ENCODE measurements around the gene GATAD2A. TPM values are rescaled to one million over a fixed set of nuclear protein-coding genes. Genes with fewer than 3 reads are reported as not detected.
"Not testable (repeated sequence)": the region's sequence is repeated elsewhere in the genome, so short reads cannot be mapped to it uniquely, and the experiment has no call there.

The GATAD2A gene
- total RNA-seq, 1 donor from 2014 or later = 67.4 TPM

DNA sequence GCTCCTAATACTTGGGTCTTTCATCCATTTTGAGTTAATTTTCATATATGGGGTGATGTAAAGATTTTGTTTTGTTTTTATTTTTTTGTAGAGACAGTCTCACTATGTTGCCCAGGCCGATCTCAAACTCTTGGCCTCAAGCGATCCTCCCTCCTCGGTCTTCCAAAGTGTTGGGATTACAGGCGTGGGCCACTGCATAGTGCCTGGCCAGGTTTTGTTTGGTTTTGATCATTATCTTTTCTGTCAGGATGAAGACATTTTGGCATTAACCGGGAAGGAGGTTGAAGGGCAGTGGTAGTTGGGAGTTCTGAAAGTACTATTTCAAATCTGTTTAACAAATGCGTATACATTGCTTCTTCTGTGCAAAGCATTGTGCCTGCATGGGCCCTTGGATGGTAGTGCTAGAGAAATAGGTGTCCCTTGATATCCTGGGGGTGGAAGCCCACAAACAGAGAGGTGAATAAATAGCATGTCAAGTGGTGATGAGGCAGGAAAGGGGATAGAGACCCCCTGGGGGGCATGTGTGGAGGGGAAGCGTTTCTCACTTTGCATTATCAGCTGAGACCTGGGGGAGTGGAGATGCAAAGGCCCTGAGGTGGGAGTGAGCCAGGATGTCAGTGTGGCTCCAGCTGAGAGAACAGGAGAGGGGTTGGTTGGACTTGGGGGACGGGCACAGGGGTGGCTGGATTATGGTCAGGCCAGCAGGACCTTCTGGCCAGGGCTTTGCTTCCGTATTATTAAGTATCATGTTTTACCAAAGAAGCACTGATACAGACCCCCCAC lies 41.4 kb downstream of the GATAD2A start:
- DNase-seq (ENCODE audit: low read depth, low spot score) = no peak

DNA sequence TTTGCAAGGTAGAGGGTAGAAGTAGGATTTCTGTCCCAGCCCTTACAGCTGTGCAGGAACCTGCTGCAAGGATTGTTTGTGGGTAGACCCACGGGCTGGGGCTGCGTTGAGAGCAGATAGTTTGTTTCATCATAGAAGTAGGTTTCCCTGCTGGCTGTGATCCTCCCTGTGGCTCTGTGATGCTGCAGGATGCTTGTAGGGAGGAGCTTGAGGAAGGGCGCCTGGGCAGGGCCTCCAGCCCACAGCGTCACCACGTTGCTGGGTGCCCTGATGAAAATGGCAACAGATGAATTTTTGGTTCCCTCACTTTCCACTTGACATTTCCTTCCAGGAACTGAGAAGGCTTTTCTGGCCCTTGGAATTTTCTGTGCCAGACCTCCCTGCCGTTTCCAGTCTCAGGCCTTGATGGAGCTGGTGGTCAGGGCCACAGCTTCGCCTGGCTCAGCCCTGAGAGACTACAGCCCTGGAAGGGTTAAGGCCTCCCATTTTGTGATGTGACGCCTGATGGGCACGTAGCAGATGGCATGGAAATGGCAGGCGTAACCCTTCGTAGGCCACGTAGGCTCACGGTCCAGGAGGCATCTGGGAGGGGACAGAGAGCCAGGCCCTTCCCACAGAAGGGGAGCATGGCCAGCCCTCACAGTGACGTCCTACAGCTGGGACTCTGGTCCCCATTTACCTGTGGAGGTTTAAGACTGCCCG lies 42.2 kb downstream of the GATAD2A start:
- no peak for DNase-seq (ENCODE audit: low read depth, low spot score)

DNA sequence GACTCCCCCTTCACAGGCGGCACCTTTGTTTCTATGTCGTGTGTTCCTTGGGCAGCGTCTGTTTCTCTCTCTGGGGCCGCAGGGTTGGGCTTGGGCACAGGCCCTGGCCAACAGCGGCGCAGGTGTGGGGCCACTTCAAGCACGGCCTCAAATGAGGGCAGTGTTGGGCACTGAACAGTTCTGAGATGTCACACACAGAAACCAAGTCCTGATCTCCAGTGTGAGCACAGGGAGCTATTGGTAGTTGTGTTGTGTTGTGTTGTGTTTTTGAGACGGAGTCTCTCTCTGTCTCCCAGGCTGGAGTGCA lies 42.7 kb downstream of the GATAD2A start:
- DNase-seq (ENCODE audit: low read depth, low spot score) = no peak

DNA sequence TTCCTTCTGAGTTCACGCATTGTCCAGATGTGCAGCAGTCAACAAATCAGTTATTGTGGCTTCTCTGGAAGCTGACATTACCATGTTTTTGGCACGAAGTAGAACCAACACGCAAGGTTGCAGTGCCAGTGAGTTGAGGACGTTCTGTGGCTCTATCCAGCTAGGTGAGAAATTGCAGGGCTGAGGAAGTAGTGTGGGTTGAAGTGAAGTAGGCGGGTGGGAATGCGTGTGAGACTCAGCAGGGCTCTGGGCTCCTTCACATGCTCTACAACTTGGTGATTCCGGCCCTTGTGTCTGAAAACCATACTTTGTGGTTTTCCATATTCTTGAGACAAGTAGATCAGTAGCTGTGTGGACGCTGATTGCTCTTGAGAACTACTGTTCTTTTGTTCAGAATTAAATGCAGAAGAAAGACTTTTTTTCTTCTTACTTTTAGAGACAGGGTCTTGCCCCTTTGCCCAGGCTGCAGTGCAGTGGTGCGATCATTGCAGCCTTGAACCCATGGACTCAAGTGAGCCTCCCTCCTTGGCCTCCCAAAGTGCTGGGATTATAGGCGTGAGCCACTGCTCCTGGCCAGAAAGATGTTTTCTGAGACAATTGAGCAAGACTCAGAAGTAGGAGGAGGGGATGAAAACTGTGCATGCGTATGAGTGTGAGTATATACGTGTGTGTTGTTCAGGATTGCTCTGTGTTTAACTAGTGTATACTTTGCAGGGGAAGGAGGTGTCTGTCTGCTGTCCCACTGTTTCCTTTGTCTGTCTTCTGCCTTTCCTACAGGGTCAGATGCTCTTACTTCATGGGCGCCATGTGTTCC lies 46.2 kb downstream of the GATAD2A start:
- DNase-seq (ENCODE audit: low read depth, low spot score) = no peak

DNA sequence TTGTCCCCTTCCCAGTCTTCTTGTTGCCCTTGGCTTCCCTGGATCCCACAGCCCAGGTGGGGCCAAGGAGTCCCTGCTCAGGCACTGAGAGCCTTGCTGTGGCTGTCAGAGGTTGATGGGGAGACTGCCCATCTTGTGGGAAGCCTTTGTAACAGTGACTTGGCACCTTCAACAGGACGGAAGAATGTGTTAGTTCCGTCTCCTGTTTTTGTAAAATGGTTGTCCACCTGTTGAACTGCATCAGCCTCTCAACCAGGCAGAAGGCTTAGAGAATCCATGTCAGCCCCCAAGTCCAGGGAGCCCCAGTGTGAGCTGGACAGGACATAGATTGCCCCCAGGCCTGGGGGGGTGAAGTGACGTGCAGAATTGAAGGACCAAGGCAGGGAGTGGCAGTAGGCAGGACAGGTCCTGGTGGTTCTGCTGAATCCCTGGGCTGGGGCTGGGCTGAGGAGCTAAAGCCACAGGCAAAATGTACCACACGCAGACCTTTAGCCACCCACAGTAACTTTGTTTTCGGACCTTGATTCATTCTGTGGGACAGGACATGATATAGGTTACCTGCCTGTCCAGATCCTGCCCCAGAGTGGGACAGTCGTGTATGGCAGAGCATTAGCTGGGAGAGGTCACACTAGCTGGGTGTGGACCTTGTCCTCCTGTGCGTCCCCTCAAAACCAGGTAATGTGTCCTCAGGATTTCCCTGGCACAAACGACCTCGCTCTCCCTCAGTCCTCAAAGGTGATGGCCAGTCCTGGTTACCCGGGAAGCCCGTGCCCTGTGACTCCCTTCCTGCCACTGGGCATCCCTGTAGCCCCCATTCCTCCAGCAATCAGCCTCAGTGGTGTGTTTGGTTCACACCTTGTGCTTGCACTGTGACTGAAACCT lies 47.0 kb downstream of the GATAD2A start:
- no peak for DNase-seq (ENCODE audit: low read depth, low spot score)

DNA sequence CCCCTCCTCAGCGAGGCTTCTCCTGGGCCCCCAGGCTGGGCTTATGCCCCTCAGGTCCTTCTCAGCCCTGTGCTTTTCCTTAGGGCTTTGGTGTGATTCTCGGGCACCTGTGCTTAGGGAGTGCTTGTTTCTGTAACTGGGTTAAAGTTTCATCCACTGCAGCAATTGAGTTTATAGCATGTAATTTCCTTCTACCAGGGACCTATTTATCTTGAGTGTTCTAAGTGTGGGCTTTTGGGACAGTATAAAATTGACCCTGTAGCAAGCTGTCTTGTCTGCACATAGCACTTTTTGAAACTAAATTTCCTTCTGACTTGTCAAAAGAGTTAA lies 47.6 kb downstream of the GATAD2A start:
- DNase-seq (ENCODE audit: low read depth, low spot score) = no peak

DNA sequence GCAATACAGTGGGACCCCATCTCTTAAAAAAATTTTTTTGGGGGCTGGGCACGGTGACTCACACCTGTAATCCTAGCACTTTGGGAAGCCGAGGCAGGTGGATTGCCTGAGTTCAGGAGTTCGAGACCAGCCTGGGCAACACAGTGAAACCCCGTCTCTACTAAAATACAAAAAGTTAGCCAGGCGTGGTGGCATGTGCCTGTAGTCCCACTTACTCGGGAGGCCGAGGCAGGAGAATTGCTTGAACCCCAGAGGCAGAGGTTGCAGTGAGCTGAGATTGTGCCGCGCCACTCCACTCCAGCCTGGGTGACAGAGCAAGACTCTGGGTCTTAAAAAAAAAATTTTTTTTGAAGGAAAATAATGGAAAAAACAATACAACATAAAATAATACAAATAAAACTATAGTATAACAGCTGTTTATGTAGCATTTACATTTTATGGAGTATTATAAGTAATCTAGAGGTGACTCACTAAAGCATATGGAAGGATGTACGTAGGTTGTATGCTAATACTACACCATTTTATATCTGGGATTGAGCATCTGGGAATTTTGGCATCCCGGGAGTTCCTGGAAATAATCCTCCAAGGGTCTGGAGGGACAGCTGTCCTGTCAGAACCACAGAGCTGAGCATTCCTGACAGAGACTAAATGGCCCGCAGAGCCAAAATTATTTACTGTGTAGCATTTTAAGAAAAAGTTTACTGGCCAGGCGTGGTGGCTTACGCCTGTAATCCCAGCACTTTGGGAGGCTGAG lies 49.9 kb downstream of the GATAD2A start:
- not testable (repeated sequence) for DNase-seq (ENCODE audit: low read depth, low spot score)

DNA sequence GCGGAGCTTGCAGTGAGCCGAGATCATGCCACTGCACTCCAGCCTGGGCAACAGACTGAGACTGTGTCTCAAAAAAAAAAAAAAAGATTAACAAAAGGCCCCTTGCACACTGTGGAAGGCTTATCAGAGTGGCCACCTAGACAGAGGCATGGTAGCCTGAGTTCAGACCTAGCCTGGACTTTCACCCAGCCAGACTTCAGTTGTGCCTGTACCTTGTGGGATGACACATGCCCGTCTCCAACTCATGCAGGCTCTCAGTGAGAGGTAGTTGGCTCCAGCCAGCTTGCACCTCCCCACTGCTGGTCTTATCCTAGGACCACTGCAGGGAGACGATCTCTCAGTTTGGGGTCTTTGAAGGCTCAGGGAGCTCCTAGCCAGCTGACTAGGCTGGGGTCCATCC lies 52.2 kb downstream of the GATAD2A start:
- no peak for DNase-seq (ENCODE audit: low read depth, low spot score)

DNA sequence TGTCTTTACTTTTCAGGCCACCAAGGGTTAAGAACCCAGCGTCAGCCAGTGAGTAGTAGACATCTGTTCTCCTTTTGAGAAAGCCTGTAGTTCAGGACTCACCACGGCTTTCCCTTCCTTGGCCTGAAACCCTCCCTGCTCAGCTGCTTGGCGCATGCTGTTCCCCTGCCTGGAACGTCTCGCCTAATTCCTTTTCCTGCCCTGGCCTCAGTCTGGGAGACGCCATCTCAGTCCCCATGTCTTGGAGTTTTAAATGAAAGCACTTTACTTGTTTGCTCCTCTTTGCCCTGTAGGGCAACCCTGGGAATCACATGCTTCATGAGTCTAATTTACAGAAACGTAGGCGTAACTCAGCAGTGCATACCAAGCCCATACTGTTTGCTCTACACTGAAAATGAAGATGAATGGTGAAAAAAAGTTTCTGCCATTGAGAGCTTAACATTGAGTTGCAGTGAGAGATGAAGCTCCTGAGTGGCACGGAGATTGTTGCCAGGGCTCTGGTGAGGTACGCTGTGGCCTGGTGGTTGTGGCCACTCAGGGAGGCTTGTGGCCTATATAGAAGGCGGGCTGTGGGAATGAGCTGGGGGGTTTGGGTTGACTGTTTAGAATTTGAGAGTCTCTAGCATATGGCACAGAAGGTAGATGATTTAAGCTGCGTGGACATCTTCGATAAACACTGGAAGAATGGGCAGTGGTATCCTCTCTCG lies 52.8 kb downstream of the GATAD2A start:
- DNase-seq (ENCODE audit: low read depth, low spot score) = no peak

DNA sequence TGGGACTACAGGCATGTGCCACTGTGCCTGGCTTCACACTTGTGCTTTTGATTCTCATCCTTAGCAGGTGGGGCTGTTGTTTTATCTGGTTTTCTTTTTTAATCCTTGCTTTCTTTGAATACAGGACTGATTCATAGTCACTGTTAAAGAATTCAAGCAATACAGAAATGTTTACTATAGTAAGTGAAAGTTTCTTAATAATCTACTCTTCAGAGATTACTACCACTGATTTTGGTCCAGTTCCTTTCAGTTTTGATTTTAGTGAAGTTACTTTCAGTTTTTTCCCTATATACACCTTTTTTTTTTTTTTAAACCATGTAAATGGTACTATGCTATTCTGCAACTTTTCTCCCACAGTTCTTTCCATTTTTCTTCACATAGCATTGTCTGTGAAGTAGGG lies 53.6 kb downstream of the GATAD2A start:
- DNase-seq (ENCODE audit: low read depth, low spot score) = no peak

DNA sequence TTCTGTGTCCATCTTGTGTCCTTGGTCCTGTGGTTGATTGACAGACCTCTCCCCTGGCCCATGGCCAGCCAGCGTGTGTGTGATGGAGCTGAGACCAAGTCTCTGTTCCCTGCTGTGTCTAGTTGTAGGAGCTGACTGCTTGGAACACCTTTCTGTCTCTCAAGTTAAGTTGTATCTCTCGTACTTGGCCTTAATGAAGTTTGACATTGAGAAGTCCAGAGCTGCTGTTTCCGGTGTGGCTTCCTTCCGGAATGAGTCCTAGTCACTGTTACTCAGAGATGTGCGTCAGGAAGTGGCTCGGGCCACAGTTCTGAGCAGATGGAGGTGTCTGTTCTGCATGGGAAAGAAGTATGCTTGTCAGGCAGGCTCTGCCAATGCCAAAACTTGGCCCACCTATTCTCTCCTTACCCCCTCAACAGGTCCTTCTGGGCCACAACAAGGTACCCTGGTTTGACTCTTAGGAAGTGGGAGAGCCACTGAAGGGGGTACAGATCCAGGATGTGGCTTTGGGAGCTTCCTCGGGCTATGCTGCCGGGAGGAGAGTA lies 54.3 kb downstream of the GATAD2A start:
- no peak for DNase-seq (ENCODE audit: low read depth, low spot score)

DNA sequence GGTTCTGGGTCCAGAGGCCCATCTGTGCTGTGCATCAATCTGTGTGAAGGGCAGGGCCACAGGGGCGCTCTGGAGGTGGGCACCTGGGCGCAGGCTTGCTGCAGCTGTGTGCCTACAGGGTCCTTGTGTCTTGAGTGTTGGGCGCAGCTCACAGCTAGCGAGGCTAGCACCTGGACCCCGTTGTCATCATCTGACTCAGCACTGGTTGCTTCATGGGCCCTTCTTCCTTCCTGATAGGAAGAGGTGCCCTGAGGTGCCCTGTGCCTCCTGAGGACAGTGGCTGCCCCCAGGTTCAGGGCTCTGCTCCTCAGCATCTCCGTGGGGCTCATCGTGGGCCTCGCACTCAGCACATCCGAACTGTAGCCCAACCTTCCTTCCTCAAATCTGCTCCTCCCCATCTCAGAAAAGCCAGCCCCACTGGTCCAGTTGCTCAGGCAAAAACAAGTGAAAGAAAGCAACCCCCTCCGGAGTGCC lies 54.8 kb downstream of the GATAD2A start:
- no peak for DNase-seq (ENCODE audit: low read depth, low spot score)

DNA sequence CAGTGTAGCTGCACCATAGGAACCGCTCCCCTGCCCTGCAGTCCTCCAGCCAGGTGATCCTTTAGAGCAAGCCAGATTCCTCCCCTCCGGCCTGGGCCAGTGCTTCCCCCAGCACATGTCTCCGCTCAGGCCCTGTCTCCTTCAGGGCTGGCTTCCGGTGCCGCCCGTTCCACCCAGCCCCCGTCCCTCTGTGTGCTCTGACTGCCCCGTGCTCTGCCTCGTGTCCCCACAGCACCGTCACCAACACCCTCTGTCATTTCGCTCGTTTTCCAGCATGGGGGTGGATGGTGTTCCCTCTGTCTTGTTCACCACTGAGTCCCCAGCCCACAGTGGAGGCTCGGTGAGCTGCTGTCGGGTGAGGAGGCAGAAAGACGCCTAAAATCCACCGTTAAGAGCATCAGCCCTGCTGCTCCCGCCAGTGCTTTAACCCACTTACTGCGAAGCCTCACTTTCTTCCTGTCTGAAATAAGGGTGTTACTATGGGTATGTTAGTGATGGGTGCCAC lies 55.3 kb downstream of the GATAD2A start:
- DNase-seq (ENCODE audit: low read depth, low spot score) = no peak

DNA sequence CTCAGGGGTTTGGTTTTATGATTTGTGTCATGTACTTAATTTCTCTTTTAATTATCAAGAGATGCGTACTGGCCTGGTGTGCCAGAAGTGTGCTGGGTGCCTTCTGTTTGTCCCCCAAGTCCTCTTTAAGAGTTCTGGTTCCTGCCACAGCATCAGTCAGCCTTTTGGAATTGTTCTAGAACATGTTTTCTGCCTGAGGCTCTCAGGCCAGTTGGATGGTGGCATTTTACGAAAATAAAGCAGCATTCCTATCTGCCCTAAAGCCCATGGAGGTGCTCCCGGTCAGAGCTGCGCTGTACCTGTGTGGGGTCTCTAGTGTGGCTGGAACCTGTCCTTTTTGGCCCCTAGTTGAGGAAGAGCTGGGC lies 55.8 kb downstream of the GATAD2A start:
- DNase-seq (ENCODE audit: low read depth, low spot score) = no peak

DNA sequence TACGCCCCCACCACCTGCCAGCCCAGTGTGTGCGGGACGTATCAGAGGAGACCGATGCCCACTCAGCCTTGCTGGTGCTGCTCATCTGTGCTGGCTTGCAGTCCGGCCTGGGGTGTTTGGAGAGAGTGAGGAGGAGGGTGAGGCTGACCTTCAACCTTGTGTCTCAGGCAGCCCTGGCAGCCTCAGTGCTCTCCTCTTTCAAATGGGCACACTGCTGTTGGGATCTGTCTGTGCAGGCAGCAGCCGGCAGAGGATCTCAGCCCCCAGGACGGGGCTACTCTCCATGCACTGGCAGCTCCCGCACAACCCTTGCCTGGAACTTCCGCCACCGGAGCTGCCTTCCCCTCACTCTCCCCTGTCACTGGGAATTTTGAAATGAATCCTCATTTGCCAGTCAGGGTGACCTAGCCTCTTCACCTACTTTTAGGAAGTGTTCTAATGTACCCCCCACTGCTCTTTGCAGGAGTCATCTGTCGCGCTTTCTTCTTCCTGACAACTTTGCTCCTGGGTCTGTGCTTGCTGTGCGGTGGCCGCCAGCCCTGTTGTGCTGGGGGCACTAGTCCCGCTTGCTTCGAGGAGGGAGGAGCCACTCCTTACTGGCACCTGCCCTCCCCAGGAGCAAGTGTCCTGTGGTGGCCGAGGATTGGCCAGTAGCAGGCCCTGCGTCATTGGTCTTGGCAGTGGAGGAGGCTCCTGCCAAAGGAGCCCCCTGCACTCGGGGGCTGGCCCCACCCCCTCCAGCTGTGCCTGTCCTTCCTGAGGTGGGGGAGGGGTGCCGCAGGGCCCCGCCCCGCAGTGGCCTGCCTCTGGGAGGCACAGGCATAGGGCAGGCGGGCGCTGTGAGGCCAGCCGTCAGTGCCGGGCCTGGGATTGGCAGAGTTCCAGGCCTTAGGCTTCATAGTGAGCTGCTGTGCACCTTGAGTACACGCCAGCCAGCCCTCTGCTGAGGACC lies 56.5 kb downstream of the GATAD2A start:
- DNase-seq (ENCODE audit: low read depth, low spot score) = no peak

DNA sequence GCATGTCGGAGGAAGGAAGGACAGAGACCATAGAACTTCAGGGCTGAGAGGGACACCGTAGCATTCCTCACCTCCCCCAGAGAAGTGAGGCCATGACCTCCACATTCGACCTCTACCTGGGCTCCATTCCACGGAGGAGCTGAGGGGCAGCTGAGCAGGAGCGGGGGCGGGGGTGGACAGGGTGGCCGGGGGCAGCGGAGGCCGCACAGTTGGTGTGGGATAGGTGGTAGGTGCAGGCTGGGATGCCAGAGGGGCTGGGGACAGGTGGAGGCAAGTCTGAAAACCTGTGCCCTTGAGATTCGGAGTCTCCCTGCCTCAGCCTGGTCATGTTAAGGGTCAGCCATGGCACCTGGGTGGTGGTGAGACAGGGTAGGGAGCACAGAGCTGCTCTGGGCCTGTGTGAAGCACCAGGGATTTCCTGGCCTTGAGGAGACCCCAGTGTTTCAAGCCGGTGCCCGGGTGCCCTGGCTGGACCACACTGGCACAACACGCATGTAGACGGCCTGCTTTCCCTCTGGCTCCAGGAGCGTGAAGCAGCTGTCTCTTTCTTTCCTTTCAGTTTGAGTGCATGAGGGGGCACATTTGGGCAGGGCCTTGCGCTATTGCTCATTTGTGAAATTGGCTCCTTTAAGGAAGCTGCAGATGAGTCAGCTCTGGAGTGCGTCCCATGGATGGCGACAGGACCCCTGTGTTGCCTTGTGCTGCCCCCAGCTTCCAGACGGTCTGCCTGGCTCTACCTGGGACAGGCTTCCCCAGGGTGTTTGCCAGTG lies 58.1 kb downstream of the GATAD2A start:
- no peak for DNase-seq (ENCODE audit: low read depth, low spot score)

DNA sequence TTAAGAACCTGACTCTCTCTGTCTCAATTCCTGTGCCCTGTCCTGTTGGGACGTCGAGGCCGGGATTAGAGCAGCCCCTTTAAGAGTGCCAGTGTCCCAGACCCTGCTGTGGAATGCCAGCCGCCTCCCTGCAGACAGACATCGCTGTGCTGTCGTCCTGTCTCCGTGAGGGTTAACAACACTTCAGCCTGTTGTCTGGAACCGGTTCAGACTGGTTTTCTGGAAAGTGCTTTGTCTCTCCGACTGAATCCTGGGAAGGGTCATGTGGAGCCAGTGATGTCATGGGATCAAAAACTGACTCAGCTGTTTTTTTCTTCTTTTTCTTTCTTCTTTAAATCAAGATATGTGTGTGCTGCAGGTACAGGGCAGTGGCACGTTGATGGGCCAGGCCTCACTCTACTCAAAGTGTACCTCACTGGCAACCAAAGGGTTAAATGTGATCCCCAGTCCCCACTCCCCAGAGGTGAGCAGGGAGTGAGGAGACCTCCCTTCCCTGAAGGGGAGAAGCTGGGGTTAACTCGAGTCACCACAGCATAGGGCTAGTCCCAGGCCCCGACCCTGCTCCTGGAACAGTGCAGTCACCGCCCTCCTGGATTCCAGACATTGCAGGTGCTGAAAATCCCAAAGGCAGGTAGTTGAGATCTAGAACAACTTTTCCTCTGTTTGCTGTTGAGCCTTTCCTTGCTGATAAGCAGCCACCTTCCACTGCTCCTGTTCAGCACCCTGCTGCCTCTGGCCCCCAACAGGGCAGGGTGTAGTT lies 59.0 kb downstream of the GATAD2A start:
- DNase-seq (ENCODE audit: low read depth, low spot score) = no peak

Data from pulmonary artery endothelial cell (primary cell).